ENCODE measurements around the gene ANKRD13B. TPM values are rescaled to one million over a fixed set of nuclear protein-coding genes. Genes with fewer than 3 reads are reported as not detected.

ANKRD13B gene
- total RNA-seq, 1 donor from 2014 or later, result 7.6 TPM

GRCh38 chr17:29615492-29616299, 22.8 kb downstream of the ANKRD13B start:
- H3K4me1 Mint-ChIP-seq (ENCODE audit: unreplicated experiment), result peaks cover 15% of the 10 kb centered on the region
- H3K27me3 Mint-ChIP-seq (ENCODE audit: unreplicated experiment), result peaks cover 25% of the 10 kb centered on the region
- H3K9me3 Mint-ChIP-seq (ENCODE audit: unreplicated experiment), result no peaks in the 10 kb centered on the region
- H3K36me3 Mint-ChIP-seq (ENCODE audit: low read depth, unreplicated experiment), result peaks cover 4% of the 10 kb centered on the region
- DNase-seq (ENCODE audit: low spot score), result peak; percentile 82
- H3K27ac Mint-ChIP-seq (ENCODE audit: unreplicated experiment), result no peak overlapping the region
- H3K4me3 Mint-ChIP-seq (ENCODE audit: unreplicated experiment), result peak overlapping the region; percentile 79
- TF ChIP-seq, protein P1, sequence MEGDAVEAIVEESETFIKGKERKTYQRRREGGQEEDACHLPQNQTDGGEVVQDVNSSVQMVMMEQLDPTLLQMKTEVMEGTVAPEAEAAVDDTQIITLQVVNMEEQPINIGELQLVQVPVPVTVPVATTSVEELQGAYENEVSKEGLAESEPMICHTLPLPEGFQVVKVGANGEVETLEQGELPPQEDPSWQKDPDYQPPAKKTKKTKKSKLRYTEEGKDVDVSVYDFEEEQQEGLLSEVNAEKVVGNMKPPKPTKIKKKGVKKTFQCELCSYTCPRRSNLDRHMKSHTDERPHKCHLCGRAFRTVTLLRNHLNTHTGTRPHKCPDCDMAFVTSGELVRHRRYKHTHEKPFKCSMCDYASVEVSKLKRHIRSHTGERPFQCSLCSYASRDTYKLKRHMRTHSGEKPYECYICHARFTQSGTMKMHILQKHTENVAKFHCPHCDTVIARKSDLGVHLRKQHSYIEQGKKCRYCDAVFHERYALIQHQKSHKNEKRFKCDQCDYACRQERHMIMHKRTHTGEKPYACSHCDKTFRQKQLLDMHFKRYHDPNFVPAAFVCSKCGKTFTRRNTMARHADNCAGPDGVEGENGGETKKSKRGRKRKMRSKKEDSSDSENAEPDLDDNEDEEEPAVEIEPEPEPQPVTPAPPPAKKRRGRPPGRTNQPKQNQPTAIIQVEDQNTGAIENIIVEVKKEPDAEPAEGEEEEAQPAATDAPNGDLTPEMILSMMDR (IDR thresholded peaks at IDR 0.05; ENCODE audit: unreplicated experiment), result no peak

- no peak for DNase-seq (ENCODE audit: low spot score)
- TF ChIP-seq, protein P1 (IDR thresholded peaks at IDR 0.05; ENCODE audit: unreplicated experiment), result no peak
- Mint-ChIP-seq H3K4me3 (ENCODE audit: unreplicated experiment) (peak overlapping the region; percentile 74), H3K4me1 (ENCODE audit: unreplicated experiment) (peaks cover 18% of the 10 kb centered on the region), H3K36me3 (ENCODE audit: low read depth, unreplicated experiment) (no peaks in the 10 kb centered on the region), H3K27ac (ENCODE audit: unreplicated experiment) (no peak overlapping the region), H3K9me3 (ENCODE audit: unreplicated experiment) (no peaks in the 10 kb centered on the region), H3K27me3 (ENCODE audit: unreplicated experiment) (peaks cover 26% of the 10 kb centered on the region)
Measured at GRCh38 chr17:29616300-29617048, 23.5 kb downstream of the ANKRD13B start.

- TF ChIP-seq, protein P1 (IDR thresholded peaks at IDR 0.05; ENCODE audit: unreplicated experiment), result peak; percentile 74
- Mint-ChIP-seq H3K27ac (ENCODE audit: unreplicated experiment) (no peak overlapping the region), H3K9me3 (ENCODE audit: unreplicated experiment) (no peaks in the 10 kb centered on the region), H3K4me3 (ENCODE audit: unreplicated experiment) (peak overlapping the region; percentile 74), H3K27me3 (ENCODE audit: unreplicated experiment) (peaks cover 32% of the 10 kb centered on the region), H3K4me1 (ENCODE audit: unreplicated experiment) (peaks cover 18% of the 10 kb centered on the region), H3K36me3 (ENCODE audit: low read depth, unreplicated experiment) (no peaks in the 10 kb centered on the region)
- peak; percentile 91 for DNase-seq (ENCODE audit: low spot score)
Measured at GRCh38 chr17:29617125-29617480, 24.2 kb downstream of the ANKRD13B start.

GRCh38 chr17:29617481-29618271, 24.7 kb downstream of the ANKRD13B start:
- TF ChIP-seq, protein P1 (IDR thresholded peaks at IDR 0.05; ENCODE audit: unreplicated experiment), result peak; percentile 37
- H3K27me3 Mint-ChIP-seq (ENCODE audit: unreplicated experiment), result peaks cover 32% of the 10 kb centered on the region
- peaks cover 18% of the 10 kb centered on the region for H3K4me1 Mint-ChIP-seq (ENCODE audit: unreplicated experiment)
- H3K27ac Mint-ChIP-seq (ENCODE audit: unreplicated experiment), result no peak overlapping the region
- peak; percentile 76 for DNase-seq (ENCODE audit: low spot score)
- no peaks in the 10 kb centered on the region for H3K36me3 Mint-ChIP-seq (ENCODE audit: low read depth, unreplicated experiment)
- H3K4me3 Mint-ChIP-seq (ENCODE audit: unreplicated experiment), result no peak overlapping the region
- no peaks in the 10 kb centered on the region for H3K9me3 Mint-ChIP-seq (ENCODE audit: unreplicated experiment)

All from endothelial cell (in vitro differentiated cells).